ENCODE results near the gene SLC22A23. TPM values are rescaled to one million over a fixed set of nuclear protein-coding genes. Genes with fewer than 3 reads are reported as not detected.

SLC22A23 gene
- total RNA-seq, 1 experiment from 2014 or later: 5.7 TPM

DNA sequence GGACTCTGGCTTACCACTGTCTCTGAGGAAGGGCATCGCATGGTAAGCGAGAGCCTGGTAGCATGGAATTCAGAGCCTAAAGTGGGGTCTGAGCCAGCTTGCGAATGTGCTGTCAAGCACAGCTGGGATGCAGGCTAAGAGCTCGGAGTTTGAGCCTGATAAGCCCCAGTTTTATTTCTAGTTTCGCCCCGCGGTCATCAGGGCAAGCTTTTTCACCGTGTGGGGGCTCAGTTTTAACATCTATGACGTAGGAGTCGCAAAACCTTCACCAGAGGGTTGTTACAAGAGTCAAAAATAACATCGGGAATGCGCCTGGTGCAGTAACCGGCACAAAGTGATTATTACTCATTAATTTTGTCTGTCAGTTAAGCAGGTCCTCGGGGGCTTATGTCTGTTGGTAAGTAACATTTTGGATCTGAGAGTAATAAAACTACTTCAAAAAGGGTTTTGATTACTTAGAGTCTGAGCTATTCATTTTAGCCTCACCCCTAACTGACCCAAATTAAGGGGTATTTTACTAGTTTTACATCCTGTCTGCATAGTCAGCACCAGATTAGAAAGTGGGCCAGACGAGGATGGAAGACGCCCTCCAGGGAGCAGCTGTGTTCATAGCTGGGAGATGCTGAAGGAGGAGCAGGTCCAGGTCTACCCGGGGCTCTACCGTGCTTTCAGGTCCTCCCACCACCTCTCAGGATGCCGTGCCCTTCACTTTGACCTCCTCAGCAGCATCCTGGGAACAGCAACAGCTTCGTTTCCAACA is 29.7 kb downstream of the SLC22A23 start:
- H3K9ac ChIP-seq (ENCODE audit: low read length): no peak overlapping the region
- ATAC-seq (no peak), DNase-seq (no peak)
- no peaks in the 10 kb centered on the region for H3K79me2 ChIP-seq (ENCODE audit: low read length)
- no peaks in the 10 kb centered on the region for H3F3A ChIP-seq (ENCODE audit: low read length, unreplicated experiment)
- H3K4me2 ChIP-seq (ENCODE audit: low read length): no peak overlapping the region
- no peak overlapping the region for H3K27ac ChIP-seq (ENCODE audit: low read length)
- H2AFZ ChIP-seq (ENCODE audit: low read length): no peak overlapping the region
- H4K20me1 ChIP-seq (ENCODE audit: low read length): no peaks in the 10 kb centered on the region
- BruUV-seq (replicated peaks): no TSS peak
- peaks cover 28% of the 10 kb centered on the region for H3K4me1 ChIP-seq (ENCODE audit: insufficient read depth, low read length)
- no peaks in the 10 kb centered on the region for H3K9me3 ChIP-seq (ENCODE audit: low read length)
- H3K36me3 ChIP-seq (ENCODE audit: low read depth, low read length): no peaks in the 10 kb centered on the region
- ChIA-PET POLR2A (ENCODE audit: unreplicated experiment) (no interaction called here), CTCF (no interaction called here)
- H3K27me3 ChIP-seq (ENCODE audit: low read length): no peaks in the 10 kb centered on the region
- intact Hi-C loops (cut with micrococcal nuclease): no loop called here
- no peaks in the 10 kb centered on the region for H3K9me2 ChIP-seq (replicated peaks; ENCODE audit: low read length)
- no peak overlapping the region for H3K4me3 ChIP-seq (ENCODE audit: low read length)
- TF ChIP-seq EZH2phosphoT487 (IDR thresholded peaks at IDR 0.05; ENCODE audit: borderline replicate concordance, low read length): no peak
- TF ChIP-seq, protein P1, sequence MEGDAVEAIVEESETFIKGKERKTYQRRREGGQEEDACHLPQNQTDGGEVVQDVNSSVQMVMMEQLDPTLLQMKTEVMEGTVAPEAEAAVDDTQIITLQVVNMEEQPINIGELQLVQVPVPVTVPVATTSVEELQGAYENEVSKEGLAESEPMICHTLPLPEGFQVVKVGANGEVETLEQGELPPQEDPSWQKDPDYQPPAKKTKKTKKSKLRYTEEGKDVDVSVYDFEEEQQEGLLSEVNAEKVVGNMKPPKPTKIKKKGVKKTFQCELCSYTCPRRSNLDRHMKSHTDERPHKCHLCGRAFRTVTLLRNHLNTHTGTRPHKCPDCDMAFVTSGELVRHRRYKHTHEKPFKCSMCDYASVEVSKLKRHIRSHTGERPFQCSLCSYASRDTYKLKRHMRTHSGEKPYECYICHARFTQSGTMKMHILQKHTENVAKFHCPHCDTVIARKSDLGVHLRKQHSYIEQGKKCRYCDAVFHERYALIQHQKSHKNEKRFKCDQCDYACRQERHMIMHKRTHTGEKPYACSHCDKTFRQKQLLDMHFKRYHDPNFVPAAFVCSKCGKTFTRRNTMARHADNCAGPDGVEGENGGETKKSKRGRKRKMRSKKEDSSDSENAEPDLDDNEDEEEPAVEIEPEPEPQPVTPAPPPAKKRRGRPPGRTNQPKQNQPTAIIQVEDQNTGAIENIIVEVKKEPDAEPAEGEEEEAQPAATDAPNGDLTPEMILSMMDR (conservative IDR thresholded peaks at IDR 0.05; ENCODE audit: low read depth, low read length): no peak
- TF ChIP-seq EZH2 (IDR thresholded peaks at IDR 0.05; ENCODE audit: low read length, unreplicated experiment): no peak

DNA sequence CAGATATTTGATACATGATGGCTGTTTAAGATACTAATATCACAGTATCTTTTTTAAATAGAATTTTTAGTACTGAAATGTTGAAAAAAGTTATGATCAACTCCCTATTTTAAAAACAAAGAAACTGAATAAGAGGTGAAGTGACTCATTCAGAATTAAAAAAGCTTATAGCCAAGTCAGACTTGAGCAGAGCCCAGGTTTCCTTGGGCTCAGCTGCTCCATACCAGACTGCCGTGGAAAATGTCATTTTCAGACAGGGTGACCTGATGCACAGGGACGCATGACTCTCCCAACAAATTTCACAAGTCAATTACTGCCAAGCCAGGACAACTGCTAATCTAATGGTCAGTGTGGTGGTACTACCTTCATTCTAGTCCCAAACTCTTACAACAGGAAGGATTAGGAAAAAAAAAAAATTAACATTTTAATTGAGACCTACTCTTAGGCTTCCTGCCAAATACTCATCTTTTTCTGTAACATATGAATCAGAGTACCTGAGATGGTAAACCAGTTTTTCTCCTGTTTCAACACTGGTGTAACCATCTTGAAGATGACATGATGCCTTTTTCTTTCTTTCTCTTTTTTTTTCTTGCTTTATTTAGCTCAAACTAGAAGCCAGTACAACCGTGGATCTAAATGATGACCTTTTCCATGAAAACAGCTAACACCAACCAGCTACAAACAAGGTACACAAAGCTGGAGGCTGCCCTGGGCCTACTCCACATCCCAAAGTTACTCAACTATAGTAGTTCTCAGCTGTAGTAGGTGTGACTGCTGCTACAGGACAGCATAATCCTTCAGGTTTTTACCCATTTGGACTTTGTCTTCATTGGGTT is 30.5 kb downstream of the SLC22A23 start:
- DNase-seq: peak; percentile 59
- Histone ChIP-seq H3F3A (ENCODE audit: low read length, unreplicated experiment) (no peaks in the 10 kb centered on the region), H3K27me3 (ENCODE audit: low read length) (no peaks in the 10 kb centered on the region), H3K79me2 (ENCODE audit: low read length) (no peaks in the 10 kb centered on the region), H4K20me1 (ENCODE audit: low read length) (no peaks in the 10 kb centered on the region), H3K27ac (ENCODE audit: low read length) (no peak overlapping the region), H3K4me1 (ENCODE audit: insufficient read depth, low read length) (peaks cover 33% of the 10 kb centered on the region), H3K9ac (ENCODE audit: low read length) (no peak overlapping the region), H2AFZ (ENCODE audit: low read length) (no peak overlapping the region), H3K9me2 (replicated peaks; ENCODE audit: low read length) (no peaks in the 10 kb centered on the region), H3K4me3 (ENCODE audit: low read length) (no peak overlapping the region), H3K36me3 (ENCODE audit: low read depth, low read length) (no peaks in the 10 kb centered on the region), H3K9me3 (ENCODE audit: low read length) (no peaks in the 10 kb centered on the region), H3K4me2 (ENCODE audit: low read length) (no peak overlapping the region)
- TF ChIP-seq EZH2phosphoT487 (IDR thresholded peaks at IDR 0.05; ENCODE audit: borderline replicate concordance, low read length): no peak
- TF ChIP-seq EZH2 (IDR thresholded peaks at IDR 0.05; ENCODE audit: low read length, unreplicated experiment): no peak
- TF ChIP-seq, protein P1 (conservative IDR thresholded peaks at IDR 0.05; ENCODE audit: low read depth, low read length): no peak
- CTCF ChIA-PET: interaction anchor here (0.6 kb wide), 1 partner anchor 13 kb away, joined by 3 read pairs; no protein-coding TSS in a partner anchor
- POLR2A ChIA-PET (ENCODE audit: unreplicated experiment): no interaction called here
- BruUV-seq (replicated peaks): no TSS peak
- ATAC-seq: no peak
- intact Hi-C loops (cut with micrococcal nuclease): no loop called here

All from PC-3 (cell line).